Mesenchymal stem cell (in vitro differentiated cells and primary cell): Measurements from ENCODE around the gene MAN1C1.
A peak's percentile ranks its signal among the peaks of the same experiment; 100 is the strongest.

Source experiments
- DNase-seq: peaks from one replicate; pipeline ENCODE4 v3.0.0-alpha.2; 2013
- H2AFZ ChIP-seq: one replicate; pipeline ENCODE4 v1.6.1; 2013; ENCODE audit warnings: low read depth, mild to moderate bottlenecking, control low read depth, inconsistent platforms, low read length, moderate library complexity
- H2AK5ac ChIP-seq: 2 replicates; pipeline ENCODE4 v1.6.1; 2013; ENCODE audit warnings: low read length, moderate library complexity, mild to moderate bottlenecking, inconsistent platforms; ENCODE audit not compliant: severe bottlenecking
- H2BK120ac ChIP-seq: one replicate; pipeline ENCODE4 v1.6.1; 2013; ENCODE audit warnings: low read depth, mild to moderate bottlenecking, inconsistent platforms, low read length, moderate library complexity
- H2BK12ac ChIP-seq, 2 experiments: one replicate each; pipeline ENCODE4 v1.6.1; 2013; ENCODE audit warnings: inconsistent platforms in 2 of 2, low read length in 2 of 2, mild to moderate bottlenecking in 2 of 2, moderate library complexity in 2 of 2, control low read depth in 1 of 2
- H2BK15ac ChIP-seq: one replicate; pipeline ENCODE4 v1.6.1; 2013; ENCODE audit warnings: mild to moderate bottlenecking, low read depth, inconsistent platforms; ENCODE audit not compliant: poor library complexity, severe bottlenecking
- H2BK5ac ChIP-seq: 2 replicates; pipeline ENCODE4 v1.6.1; 2013; ENCODE audit warnings: low read depth, mild to moderate bottlenecking, low read length, control low read depth, inconsistent platforms; ENCODE audit not compliant: poor library complexity, severe bottlenecking
- H3K14ac ChIP-seq, 2 experiments: one replicate each; pipeline ENCODE4 v1.6.1; 2013; ENCODE audit warnings: inconsistent platforms in 2 of 2, low read length in 2 of 2, control low read depth in 1 of 2, mild to moderate bottlenecking in 1 of 2, moderate library complexity in 1 of 2
- H3K18ac ChIP-seq, 2 experiments: one replicate each; pipeline ENCODE4 v1.6.1; 2013; ENCODE audit warnings: inconsistent platforms in 2 of 2, low read length in 2 of 2, control low read depth in 1 of 2, low read depth in 1 of 2, mild to moderate bottlenecking in 1 of 2
- H3K23ac ChIP-seq, 2 experiments: one replicate each; pipeline ENCODE4 v1.6.1; 2013; ENCODE audit warnings: inconsistent platforms in 2 of 2, low read length in 2 of 2, mild to moderate bottlenecking in 2 of 2, moderate library complexity in 2 of 2, control low read depth in 1 of 2
- H3K27ac ChIP-seq: 2 replicates; pipeline ENCODE4 v1.5.1; 2013; ENCODE audit warnings: mild to moderate bottlenecking, moderate library complexity, low read length, control low read depth, inconsistent platforms; ENCODE audit not compliant: poor library complexity, severe bottlenecking
- H3K27me3 ChIP-seq, 2 experiments: 2 replicates each; pipeline versions ENCODE4 v1.6.1 to v1.7.0; 2013; ENCODE audit warnings: low read length in 2 of 2, mild to moderate bottlenecking in 2 of 2, moderate library complexity in 2 of 2, control low read depth in 1 of 2, inconsistent platforms in 1 of 2; ENCODE audit not compliant: control insufficient read depth in 1 of 2, insufficient read depth in 1 of 2
- H3K36me3 ChIP-seq, 2 experiments: 2 replicates each; pipeline versions ENCODE4 v1.6.1 to v1.7.0; 2013; ENCODE audit warnings: low read length in 2 of 2, control low read depth in 1 of 2, inconsistent platforms in 1 of 2, low read depth in 1 of 2, mild to moderate bottlenecking in 1 of 2; ENCODE audit not compliant: insufficient read depth in 2 of 2, control insufficient read depth in 1 of 2
- H3K4ac ChIP-seq, 2 experiments: one replicate each; pipeline ENCODE4 v1.6.1; 2013; ENCODE audit warnings: inconsistent platforms in 2 of 2, low read length in 2 of 2, mild to moderate bottlenecking in 2 of 2, moderate library complexity in 2 of 2, control low read depth in 1 of 2, low read depth in 1 of 2
- H3K4me1 ChIP-seq: 2 replicates; pipeline ENCODE4 v1.6.1; 2013; ENCODE audit warnings: low read depth, low read length, control low read depth; ENCODE audit not compliant: control insufficient read depth, insufficient read depth
- H3K4me2 ChIP-seq: 2 replicates; pipeline ENCODE4 v1.6.1; 2013; ENCODE audit warnings: low read length, mild to moderate bottlenecking, inconsistent platforms; ENCODE audit not compliant: poor library complexity, severe bottlenecking
- H3K4me3 ChIP-seq, 2 experiments: 2 replicates each; pipeline versions ENCODE4 v1.5.1 to v1.7.0; 2013; ENCODE audit warnings: low read length in 2 of 2, mild to moderate bottlenecking in 2 of 2, control low read depth in 1 of 2, low read depth in 1 of 2; ENCODE audit not compliant: insufficient read depth in 1 of 2
- H3K79me1 ChIP-seq: replicated peaks from 2 replicates; pipeline ENCODE4 v1.6.1; 2013; ENCODE audit warnings: mild to moderate bottlenecking, control low read depth, low read length, inconsistent platforms; ENCODE audit not compliant: poor library complexity, severe bottlenecking
- H3K9ac ChIP-seq: 2 replicates; pipeline ENCODE4 v1.7.0; 2013; ENCODE audit warnings: mild to moderate bottlenecking, low read length, moderate library complexity
- H3K9me3 ChIP-seq: 2 replicates; pipeline ENCODE4 v1.7.0; 2013; ENCODE audit warnings: mild to moderate bottlenecking, low read length; ENCODE audit not compliant: control insufficient read depth
- H4K8ac ChIP-seq: one replicate; pipeline ENCODE4 v1.6.1; 2013; ENCODE audit warnings: inconsistent platforms, mild to moderate bottlenecking, low read length, moderate library complexity
- H4K91ac ChIP-seq: one replicate; pipeline ENCODE4 v1.6.1; 2013; ENCODE audit warnings: mild to moderate bottlenecking, low read length, inconsistent platforms
- WGBS: methylation state at CpG from one replicate; pipeline ENCODE4 v1.1.7; 2013; ENCODE audit warnings: mixed read lengths; 5-methylcytosine and 5-hydroxymethylcytosine counted together

Gene MAN1C1

GRCh38 chr1:25820247-25821111 lies 203.9 kb downstream of the MAN1C1 start:
- WGBS, result 3% methylated on average over 63 of the region's 67 CpGs

DNA sequence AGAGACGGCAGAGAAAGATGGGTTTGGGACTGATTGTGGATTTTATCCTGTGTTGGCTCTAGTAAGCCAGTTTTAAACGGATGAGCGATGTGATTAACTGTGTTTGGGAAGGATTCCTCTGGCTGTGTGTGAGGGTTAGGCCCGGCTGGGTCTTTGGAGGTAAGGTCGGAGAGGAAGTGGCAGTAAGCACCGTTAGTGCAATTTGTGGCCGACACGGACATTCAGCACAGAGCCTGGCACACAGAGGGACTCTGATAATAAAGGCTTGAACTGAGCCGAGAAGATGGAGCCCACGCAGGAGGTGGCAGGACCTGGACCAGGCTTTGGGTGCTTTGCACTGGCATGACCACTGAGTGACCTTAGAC lies 204.5 kb downstream of the MAN1C1 start:
- Histone ChIP-seq H3K9ac (peak overlapping the region; percentile 96), H2BK120ac (no peak overlapping the region), H3K14ac (peak overlapping the region in 1 of 2 experiments; percentile 45), H3K4ac (no peak overlapping the region), H3K9me3 (no peaks in the 10 kb centered on the region), H2BK15ac (no peak overlapping the region), H3K18ac (peak overlapping the region in 1 of 2 experiments; percentile 86), H3K23ac (no peak overlapping the region), H3K36me3 (peaks cover 16 to 21% of the 10 kb centered on the region in 2 experiments), H4K8ac (peak overlapping the region; percentile 27), H2BK5ac (no peak overlapping the region), H4K91ac (no peak overlapping the region), H2BK12ac (no peak overlapping the region), H3K4me1 (peaks cover 24% of the 10 kb centered on the region), H3K4me2 (peak overlapping the region; percentile 61), H2AFZ (peak overlapping the region; percentile 8), H3K4me3 (peak overlapping the region; percentile 83 to 97), H3K79me1 (peaks cover 29% of the 10 kb centered on the region), H2AK5ac (no peak overlapping the region), H3K27me3 (no peaks in the 10 kb centered on the region), H3K27ac (peak overlapping the region; percentile 18)
- 59% methylated on average over 10 of the region's 10 CpGs for WGBS
- no peak for DNase-seq

More at GRCh38 chr1:25820247-25821111, 203.9 kb downstream of the MAN1C1 start:
- Histone ChIP-seq H3K27ac (peak overlapping the region; percentile 76), H3K14ac (peak overlapping the region in 1 of 2 experiments; percentile 45), H4K8ac (peak overlapping the region; percentile 97), H3K4ac (peak overlapping the region; percentile 40 to 86), H3K18ac (peak overlapping the region; percentile 86 to 90), H2BK15ac (peak overlapping the region; percentile 85), H3K36me3 (peaks cover 20 to 22% of the 10 kb centered on the region in 2 experiments), H3K4me1 (peaks cover 24% of the 10 kb centered on the region), H3K9me3 (no peaks in the 10 kb centered on the region), H2BK12ac (no peak overlapping the region), H3K9ac (peak overlapping the region; percentile 96), H3K79me1 (peaks cover 25% of the 10 kb centered on the region), H2BK5ac (no peak overlapping the region), H2AK5ac (no peak overlapping the region), H3K27me3 (no peaks in the 10 kb centered on the region), H4K91ac (peak overlapping the region; percentile 87), H3K23ac (peak overlapping the region in 1 of 2 experiments; percentile 10), H2AFZ (peak overlapping the region; percentile 79), H2BK120ac (peak overlapping the region; percentile 74), H3K4me3 (peak overlapping the region; percentile 83 to 97), H3K4me2 (peak overlapping the region; percentile 61)
- peak; percentile 82 for DNase-seq

- Histone ChIP-seq H3K4me3 (peak overlapping the region in 1 of 2 experiments; percentile 97), H3K18ac (no peak overlapping the region), H2AFZ (no peak overlapping the region), H2BK12ac (no peak overlapping the region), H3K23ac (peak overlapping the region in 1 of 2 experiments; percentile 34), H2BK5ac (no peak overlapping the region), H2BK120ac (no peak overlapping the region), H4K8ac (no peak overlapping the region), H3K14ac (no peak overlapping the region), H4K91ac (no peak overlapping the region), H2AK5ac (no peak overlapping the region), H2BK15ac (no peak overlapping the region), H3K9me3 (no peaks in the 10 kb centered on the region), H3K79me1 (peaks cover 35% of the 10 kb centered on the region), H3K4me2 (peak overlapping the region; percentile 0), H3K9ac (peak overlapping the region; percentile 96), H3K36me3 (peaks cover 17 to 21% of the 10 kb centered on the region in 2 experiments), H3K27me3 (no peaks in the 10 kb centered on the region), H3K4ac (peak overlapping the region in 1 of 2 experiments; percentile 31), H3K27ac (no peak overlapping the region), H3K4me1 (peaks cover 24% of the 10 kb centered on the region)
- no peak for DNase-seq
- 93% methylated on average over 5 of the region's 5 CpGs for WGBS
Observed at GRCh38 chr1:25821630-25822091, 205.1 kb downstream of the MAN1C1 start.

DNA sequence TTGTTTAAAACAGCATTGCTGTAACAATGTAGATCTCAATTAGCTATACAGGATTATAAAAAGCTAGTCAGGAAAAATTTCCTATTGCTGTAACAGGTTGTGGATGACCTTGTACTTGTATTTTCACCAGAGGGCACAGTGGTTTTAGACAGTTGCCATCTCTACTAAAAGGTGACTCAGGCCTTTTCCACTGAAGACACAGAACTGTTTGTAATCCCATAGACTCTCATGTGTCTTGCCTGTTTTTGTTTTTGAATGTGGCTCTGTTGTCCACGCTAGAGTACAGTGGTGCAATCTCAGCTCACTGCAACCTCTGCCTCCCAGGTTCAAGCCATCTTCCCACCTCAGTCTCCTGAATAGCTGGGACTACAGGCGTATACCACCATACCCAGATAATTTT lies 209.0 kb downstream of the MAN1C1 start:
- H3K4me1 ChIP-seq, result peaks cover 13% of the 10 kb centered on the region
- no peak overlapping the region for H3K27ac ChIP-seq
- no peak overlapping the region for H3K4me2 ChIP-seq
- peak; percentile 43 for DNase-seq
- no peak overlapping the region for H2AFZ ChIP-seq
- H3K18ac ChIP-seq, result no peak overlapping the region
- peaks cover 46% of the 10 kb centered on the region for H3K79me1 ChIP-seq
- H2BK120ac ChIP-seq, result no peak overlapping the region
- H3K9ac ChIP-seq, result no peak overlapping the region
- no peaks in the 10 kb centered on the region for H3K27me3 ChIP-seq
- H2BK15ac ChIP-seq, result no peak overlapping the region
- H3K23ac ChIP-seq, result no peak overlapping the region
- no peak overlapping the region for H2BK12ac ChIP-seq
- no peak overlapping the region for H3K14ac ChIP-seq
- no peak overlapping the region for H3K4ac ChIP-seq
- H3K36me3 ChIP-seq, result peaks cover 43 to 59% of the 10 kb centered on the region in 2 experiments
- H2AK5ac ChIP-seq, result no peak overlapping the region
- no peaks in the 10 kb centered on the region for H3K9me3 ChIP-seq
- H3K4me3 ChIP-seq, result no peak overlapping the region
- no peak overlapping the region for H2BK5ac ChIP-seq
- no peak overlapping the region for H4K8ac ChIP-seq
- WGBS, result 100% methylated on average over 2 of the region's 2 CpGs
- H4K91ac ChIP-seq, result no peak overlapping the region
